HG03066 (cell line): Measurements from ENCODE around the gene MEPCE.

Experiments
- ATAC-seq: cut with Tn5 transposase; IDR thresholded peaks from one replicate; pipeline ENCODE4 v1.9.1; 2021; ENCODE audit warnings: low read depth; ENCODE audit not compliant: unreplicated experiment

Gene MEPCE

DNA sequence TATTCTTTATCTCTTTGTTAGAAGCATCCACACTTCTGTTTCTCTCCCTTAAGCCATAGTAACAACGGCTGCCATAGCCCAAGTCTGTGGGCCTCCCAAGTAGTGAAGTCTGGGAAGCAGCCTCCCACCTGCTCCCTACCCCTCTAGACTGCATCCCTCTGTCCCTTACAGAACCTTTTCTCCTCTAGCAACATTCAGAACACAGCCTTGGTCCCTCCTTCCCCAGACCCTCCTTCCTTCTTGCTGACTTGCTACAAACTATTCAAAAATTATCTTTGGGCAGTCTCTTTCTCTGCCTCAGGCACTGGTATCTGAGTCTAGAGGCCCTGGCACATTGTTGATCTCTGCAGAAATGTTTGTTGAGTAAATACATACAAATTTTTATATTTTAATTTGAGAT lies 51.8 kb downstream of the MEPCE start:
- no peak for ATAC-seq

DNA sequence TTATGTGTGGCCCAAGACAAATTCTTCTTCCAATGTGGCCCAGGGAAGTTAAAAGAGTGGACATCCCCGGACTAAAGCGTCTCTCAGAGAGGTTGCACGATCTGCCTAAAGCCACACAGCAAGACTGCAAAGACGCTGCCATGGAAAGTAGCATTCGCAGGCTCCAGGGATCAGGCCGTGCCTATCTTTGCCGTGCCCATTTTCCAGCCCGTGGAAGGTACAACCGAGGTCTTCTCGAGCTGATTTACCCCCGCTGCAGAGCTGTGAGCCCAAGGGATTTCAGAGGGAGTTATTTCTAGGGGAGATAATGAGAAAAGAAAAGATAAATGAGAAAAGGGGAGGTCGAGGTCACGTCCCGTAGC lies 53.1 kb downstream of the MEPCE start:
- ATAC-seq, result no peak

DNA sequence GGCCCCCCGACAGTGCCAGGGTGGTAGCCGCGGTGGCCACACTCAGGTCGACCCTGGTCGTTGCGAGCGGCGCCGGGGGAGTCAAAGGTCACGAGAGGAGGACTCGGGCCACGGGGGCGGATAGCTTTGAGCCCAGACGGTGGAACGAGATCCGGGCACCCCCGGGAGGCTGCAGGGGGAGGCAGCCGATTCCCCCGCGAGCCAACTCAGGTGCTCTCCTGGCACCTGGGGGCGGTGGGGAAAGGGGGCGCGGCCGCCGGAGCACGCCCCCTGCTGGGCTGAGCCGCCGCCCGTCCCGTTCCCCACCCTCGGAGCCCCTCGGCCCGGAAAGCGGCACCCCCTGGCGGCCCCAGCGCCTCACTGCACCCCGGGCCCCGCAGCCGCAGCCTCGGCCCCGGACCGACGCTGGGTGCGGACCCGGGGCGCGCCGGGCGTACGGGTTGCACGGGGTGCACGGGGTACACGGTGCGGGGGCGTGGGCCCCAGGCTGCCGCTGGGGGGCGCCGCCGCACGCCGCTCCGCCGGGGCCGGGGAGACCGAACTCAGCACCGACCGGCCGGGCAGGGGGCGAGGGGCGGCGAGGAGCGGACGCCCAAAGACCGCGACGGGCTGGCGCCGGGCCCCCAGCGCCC lies 53.6 kb downstream of the MEPCE start:
- ATAC-seq, result peak; percentile 47
